Testis (tissue), 3 donors: Measurements from ENCODE around the gene EZH2. TPM values are rescaled to one million over a fixed set of nuclear protein-coding genes. Genes with fewer than 3 reads are reported as not detected.

Source experiments
- DNase-seq: peaks from one replicate; pipeline ENCODE4 v3.0.0-alpha.2; 2019
- H3K27ac ChIP-seq, 2 donors: fragments of 200-600 bp; sonication (generic); one replicate each; pipeline ENCODE4 v1.5.1; 2019
- H3K27me3 ChIP-seq: fragments of 200-600 bp; sonication (generic); one replicate; pipeline ENCODE4 v1.5.1; 2019
- H3K36me3 ChIP-seq: fragments of 200-600 bp; sonication (generic); one replicate; pipeline ENCODE4 v1.5.1; 2017; ENCODE audit warnings: low read depth; ENCODE audit errors: missing control alignments
- H3K4me1 ChIP-seq: fragments of 200-600 bp; sonication (generic); one replicate; pipeline ENCODE4 v1.5.1; 2019
- H3K4me3 ChIP-seq, 2 donors: fragments of 200-600 bp; sonication (generic); one replicate each; pipeline ENCODE4 v1.5.1; 2017 to 2019
- H3K9me3 ChIP-seq: fragments of 200-600 bp; sonication (generic); one replicate; pipeline ENCODE4 v1.5.1; 2017
- POLR2A ChIP-seq: fragments of 450-650 bp; IDR thresholded peaks from one replicate; pipeline ENCODE4 v1.6.1; 2017; ENCODE audit warnings: antibody characterized with exemption, mild to moderate bottlenecking, moderate library complexity
- WGBS, 2 donors: methylation state at CpG; one replicate each; pipeline ENCODE4 v1.1.5; 2018; 5-methylcytosine and 5-hydroxymethylcytosine counted together
- intact Hi-C: fragments of 100-400 bp; cut with DNase I; formaldehyde crosslinking; loops from one replicate; pipeline ENCODE4 v1.15.1; 2023; ENCODE audit warnings: low total_unique reads
- polyA plus RNA-seq: library from polyadenylated mRNA; stranded (reverse); fragments of 350-450 nt; fragmentation: Illumina TruSeq; extraction: RNeasy Lipid Tissue Mini Kit (QIAGEN cat#74804); gene quantifications from one replicate; pipeline ENCODE4 v1.2.3, GENCODE V29; 2014; ENCODE audit warnings: low read depth, low replicate concordance; ENCODE audit not compliant: insufficient read depth
- total RNA-seq, 2 donors: library from RNA; depleted of rRNA; stranded (reverse); fragments of >200 nt; gene quantifications; one replicate each; pipeline ENCODE4 v1.2.3, GENCODE V29; 2016
- TF ChIP-seq, protein P1 (sequence below), 3 experiments: fragments of 450-650 bp in 2 of 3; fragments of 200-600 bp in 1 of 3; sonication (generic) in 1 of 3; IDR thresholded peaks; one replicate each; pipeline ENCODE4 v1.5.1; 2016 to 2019; ENCODE audit warnings: antibody characterized with exemption in 3 of 3, mild to moderate bottlenecking in 2 of 3, moderate library complexity in 1 of 3

Gene EZH2
- total and polyA plus RNA-seq, 3 donors from 2014 or later, result 27.0 to 60.3 (median 36.0) TPM

DNA sequence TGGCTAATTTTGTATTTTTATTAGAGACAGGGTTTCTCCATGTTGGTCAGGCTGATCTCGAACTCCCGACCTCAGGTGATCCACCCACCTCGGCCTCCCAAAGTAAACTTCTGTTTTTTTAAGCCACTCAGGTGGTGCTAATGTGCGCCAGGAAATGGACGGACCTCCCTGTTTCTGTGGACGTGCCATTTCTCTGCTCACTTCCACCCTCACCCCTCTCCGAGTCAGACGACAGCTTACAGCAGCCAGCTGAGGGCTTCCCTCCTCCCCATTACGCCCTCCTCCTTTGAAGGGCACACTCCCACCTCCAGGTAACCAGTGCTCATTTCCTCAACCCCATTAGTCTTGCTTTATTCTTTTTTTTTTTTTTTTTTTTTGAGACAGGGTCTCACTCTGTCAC is 41.7 kb upstream of the EZH2 start:
- no peaks in the 10 kb centered on the region for H3K36me3 ChIP-seq
- H3K27me3 ChIP-seq, result no peaks in the 10 kb centered on the region
- TF ChIP-seq, protein P1, sequence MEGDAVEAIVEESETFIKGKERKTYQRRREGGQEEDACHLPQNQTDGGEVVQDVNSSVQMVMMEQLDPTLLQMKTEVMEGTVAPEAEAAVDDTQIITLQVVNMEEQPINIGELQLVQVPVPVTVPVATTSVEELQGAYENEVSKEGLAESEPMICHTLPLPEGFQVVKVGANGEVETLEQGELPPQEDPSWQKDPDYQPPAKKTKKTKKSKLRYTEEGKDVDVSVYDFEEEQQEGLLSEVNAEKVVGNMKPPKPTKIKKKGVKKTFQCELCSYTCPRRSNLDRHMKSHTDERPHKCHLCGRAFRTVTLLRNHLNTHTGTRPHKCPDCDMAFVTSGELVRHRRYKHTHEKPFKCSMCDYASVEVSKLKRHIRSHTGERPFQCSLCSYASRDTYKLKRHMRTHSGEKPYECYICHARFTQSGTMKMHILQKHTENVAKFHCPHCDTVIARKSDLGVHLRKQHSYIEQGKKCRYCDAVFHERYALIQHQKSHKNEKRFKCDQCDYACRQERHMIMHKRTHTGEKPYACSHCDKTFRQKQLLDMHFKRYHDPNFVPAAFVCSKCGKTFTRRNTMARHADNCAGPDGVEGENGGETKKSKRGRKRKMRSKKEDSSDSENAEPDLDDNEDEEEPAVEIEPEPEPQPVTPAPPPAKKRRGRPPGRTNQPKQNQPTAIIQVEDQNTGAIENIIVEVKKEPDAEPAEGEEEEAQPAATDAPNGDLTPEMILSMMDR (IDR thresholded peaks at IDR 0.05), result no peak
- TF ChIP-seq POLR2A, result no peak
- no peak overlapping the region for H3K4me3 ChIP-seq
- intact Hi-C loops, result no loop called here
- DNase-seq, result no peak
- 92 to 94% methylated on average over 9 of the region's 9 CpGs for WGBS, 2 donors
- H3K9me3 ChIP-seq, result no peaks in the 10 kb centered on the region
- H3K27ac ChIP-seq, result no peak overlapping the region
- H3K4me1 ChIP-seq, result no peaks in the 10 kb centered on the region

DNA sequence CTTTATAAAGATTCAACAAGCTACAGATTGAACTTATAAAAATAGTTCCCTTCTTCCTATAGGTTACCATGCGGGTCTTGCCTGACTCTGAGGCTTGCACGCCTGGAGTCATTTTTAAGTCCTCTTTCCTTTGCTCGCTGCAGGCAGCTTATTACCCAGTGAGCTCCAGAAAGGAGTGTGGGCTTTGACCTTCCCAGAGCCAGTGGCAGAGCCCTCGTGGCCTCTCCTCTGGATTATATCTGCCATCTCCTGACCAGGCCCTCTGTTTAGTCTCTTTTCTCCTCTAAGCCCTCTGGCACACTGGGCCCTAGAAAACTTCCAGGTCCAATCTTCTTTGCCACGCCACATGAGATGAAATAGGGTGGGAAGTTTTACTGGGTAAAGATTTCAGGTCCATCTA is 39.9 kb upstream of the EZH2 start:
- Histone ChIP-seq H3K9me3 (no peaks in the 10 kb centered on the region), H3K4me1 (no peaks in the 10 kb centered on the region), H3K4me3 (no peak overlapping the region), H3K36me3 (no peaks in the 10 kb centered on the region), H3K27me3 (no peaks in the 10 kb centered on the region), H3K27ac (no peak overlapping the region)
- no peak for DNase-seq
- 90 to 92% methylated on average over 5 of the region's 5 CpGs for WGBS, 2 donors
- intact Hi-C loops, result no loop called here
- no peak for TF ChIP-seq POLR2A
- TF ChIP-seq, protein P1 (IDR thresholded peaks at IDR 0.05), result no peak

DNA sequence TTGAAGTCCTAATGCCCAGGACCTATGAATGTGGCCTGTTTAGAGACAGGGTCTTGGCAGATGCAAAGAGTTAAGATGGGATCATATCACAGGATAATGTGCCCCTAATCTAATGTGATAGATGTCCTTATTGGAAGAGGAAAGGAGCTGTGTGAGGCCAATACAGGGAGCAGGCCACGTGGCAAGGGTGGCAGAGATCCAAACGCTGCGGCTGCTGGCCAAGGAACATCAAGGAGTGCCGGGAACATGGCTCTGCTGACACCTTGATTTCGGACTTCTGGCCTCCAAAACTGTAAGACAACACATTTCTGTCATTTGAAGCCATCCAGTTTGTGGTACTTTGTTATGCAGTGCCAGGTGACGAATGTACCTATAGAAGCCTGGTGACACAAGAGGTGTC is 37.7 kb upstream of the EZH2 start:
- Histone ChIP-seq H3K9me3 (no peaks in the 10 kb centered on the region), H3K27me3 (no peaks in the 10 kb centered on the region), H3K27ac (no peak overlapping the region), H3K36me3 (no peaks in the 10 kb centered on the region), H3K4me1 (no peaks in the 10 kb centered on the region), H3K4me3 (no peak overlapping the region)
- TF ChIP-seq POLR2A, result no peak
- TF ChIP-seq, protein P1 (IDR thresholded peaks at IDR 0.05), result no peak
- intact Hi-C loops, result no loop called here
- peak; percentile 28 for DNase-seq
- WGBS, 2 donors, result 71 to 82% methylated on average over 6 of the region's 6 CpGs

DNA sequence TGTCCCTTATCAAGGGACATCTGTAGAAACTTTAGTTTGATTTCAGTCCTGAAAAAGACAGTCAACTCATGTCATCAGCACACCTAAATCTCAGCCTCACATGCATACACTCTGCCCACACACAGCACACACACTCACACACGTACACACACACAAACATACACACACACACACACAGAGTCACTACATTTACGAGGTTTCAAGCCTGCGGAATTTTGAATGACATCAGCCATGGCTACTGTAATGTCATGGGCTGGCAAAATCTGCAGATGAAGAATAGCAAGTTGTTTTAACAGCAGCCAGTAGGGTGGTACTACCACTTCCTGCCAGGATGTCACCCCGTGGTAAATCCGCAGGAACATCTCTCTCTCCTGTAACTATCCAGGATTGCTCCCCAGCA is 37.1 kb upstream of the EZH2 start:
- TF ChIP-seq, protein P1 (IDR thresholded peaks at IDR 0.05), result no peak
- TF ChIP-seq POLR2A, result no peak
- peaks cover under 1% of the 10 kb centered on the region for H3K4me1 ChIP-seq
- 82 to 85% methylated on average over 5 of the region's 5 CpGs for WGBS, 2 donors
- no peaks in the 10 kb centered on the region for H3K36me3 ChIP-seq
- intact Hi-C loops, result no loop called here
- no peak overlapping the region for H3K4me3 ChIP-seq
- no peaks in the 10 kb centered on the region for H3K9me3 ChIP-seq
- H3K27ac ChIP-seq, result no peak overlapping the region
- no peak for DNase-seq
- H3K27me3 ChIP-seq, result no peaks in the 10 kb centered on the region

DNA sequence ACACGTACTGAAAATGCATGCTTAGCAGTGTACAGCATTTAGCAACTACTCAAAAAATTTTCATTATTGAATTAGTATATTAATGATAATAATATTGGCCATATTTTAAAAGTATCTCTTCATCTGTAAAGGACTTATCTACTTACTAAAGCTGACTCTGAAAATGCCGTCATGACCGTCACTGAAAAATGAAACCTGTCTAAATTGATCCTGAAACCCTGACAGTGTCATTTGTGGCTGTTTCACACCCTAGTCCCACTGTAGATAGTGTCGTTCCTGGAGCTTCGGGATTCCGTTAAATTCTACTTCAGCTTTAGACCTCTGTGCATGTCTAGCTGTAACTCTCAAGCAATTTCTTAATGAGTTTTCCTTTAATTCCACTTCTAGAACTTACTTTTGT is 35.8 kb upstream of the EZH2 start:
- TF ChIP-seq POLR2A, result no peak
- TF ChIP-seq, protein P1 (IDR thresholded peaks at IDR 0.05), result no peak

More for the DNA sequence above, 35.8 kb upstream of the EZH2 start:
- H3K9me3 ChIP-seq, result no peaks in the 10 kb centered on the region
- H3K27ac ChIP-seq, result no peak overlapping the region
- H3K4me1 ChIP-seq, result peaks cover 6% of the 10 kb centered on the region
- no peaks in the 10 kb centered on the region for H3K27me3 ChIP-seq
- WGBS, 2 donors, result 93 to 94% methylated on average over 6 of the region's 6 CpGs
- DNase-seq, result no peak
- H3K36me3 ChIP-seq, result no peaks in the 10 kb centered on the region
- intact Hi-C loops, result no loop called here
- no peak overlapping the region for H3K4me3 ChIP-seq
